Karpas-422 (cell line): ENCODE measurements around the gene TULP4. TPM values are rescaled to one million over a fixed set of nuclear protein-coding genes. Genes with fewer than 3 reads are reported as not detected.

Experiments used
- DNase-seq: peaks from one replicate; pipeline ENCODE4 v3.0.0-alpha.2; 2015
- H2AFZ ChIP-seq: fragments of 200-600 bp; sonication (generic); 2 replicates; pipeline ENCODE4 v1.6.1; 2014; ENCODE audit warnings: antibody characterized with exemption, low read length, mixed read lengths
- H3K27ac ChIP-seq: fragments of 200-600 bp; sonication (generic); 2 replicates; pipeline ENCODE4 v1.5.1; 2014; ENCODE audit warnings: mild to moderate bottlenecking, low read length, moderate library complexity
- H3K27me3 ChIP-seq: fragments of 200-600 bp; sonication (generic); 2 replicates; pipeline ENCODE4 v1.6.1; 2014; ENCODE audit warnings: low read length, mixed read lengths
- H3K36me3 ChIP-seq: fragments of 200-600 bp; sonication (generic); 2 replicates; pipeline ENCODE4 v1.6.1; 2014; ENCODE audit warnings: low read length, mixed read lengths; ENCODE audit not compliant: insufficient read depth
- H3K4me1 ChIP-seq: fragments of 200-600 bp; sonication (generic); 2 replicates; pipeline ENCODE4 v1.6.1; 2014; ENCODE audit warnings: mild to moderate bottlenecking, low read length, mixed read lengths
- H3K4me2 ChIP-seq: fragments of 200-600 bp; sonication (generic); 2 replicates; pipeline ENCODE4 v1.6.1; 2014; ENCODE audit warnings: low read length, low read depth, mild to moderate bottlenecking; ENCODE audit not compliant: poor library complexity, severe bottlenecking
- H3K4me3 ChIP-seq: fragments of 200-600 bp; sonication (generic); 2 replicates; pipeline ENCODE4 v1.5.1; 2014; ENCODE audit warnings: mild to moderate bottlenecking, antibody characterized with exemption, low read length, mixed read lengths
- H3K79me2 ChIP-seq: fragments of 200-600 bp; sonication (generic); 2 replicates; pipeline ENCODE4 v1.6.1; 2014; ENCODE audit warnings: mild to moderate bottlenecking, low read length, mixed read lengths
- H3K9ac ChIP-seq: fragments of 200-600 bp; sonication (generic); 2 replicates; pipeline ENCODE4 v1.6.0; 2014; ENCODE audit warnings: low read length
- H3K9me2 ChIP-seq: fragments of 200-600 bp; sonication (generic), shearing (Covaris generic); replicated peaks from 2 replicates; pipeline ENCODE4 v1.6.0; 2014; ENCODE audit warnings: mild to moderate bottlenecking, low read length, moderate library complexity; ENCODE audit not compliant: insufficient read depth
- H3K9me3 ChIP-seq: fragments of 300-700, 200-600 bp; sonication (generic); 2 replicates; pipeline ENCODE4 v1.6.1; 2014; ENCODE audit warnings: low read length, mixed read lengths
- H4K20me1 ChIP-seq: fragments of 200-600 bp; sonication (generic); 2 replicates; pipeline ENCODE4 v1.6.1; 2014; ENCODE audit warnings: mild to moderate bottlenecking, antibody characterized with exemption, low read length, low read depth; ENCODE audit not compliant: insufficient read depth
- total RNA-seq: library from RNA; depleted of rRNA; stranded (reverse); fragments of >200 nt; shearing (Covaris generic); gene quantifications from 2 replicates; pipeline ENCODE4 v1.2.3, GENCODE V29; 2014; ENCODE audit warnings: low replicate concordance

Gene TULP4
- total RNA-seq, 1 experiment from 2014 or later = 112 TPM

GRCh38 chr6:158437571-158437970 is 125.3 kb downstream of the TULP4 start:
- Histone ChIP-seq H3K4me2 (no peak overlapping the region), H3K79me2 (peaks cover 28% of the 10 kb centered on the region), H2AFZ (no peak overlapping the region), H3K27ac (no peak overlapping the region), H3K9me3 (no peaks in the 10 kb centered on the region), H3K27me3 (no peaks in the 10 kb centered on the region), H3K9ac (no peak overlapping the region), H3K9me2 (no peaks in the 10 kb centered on the region), H3K36me3 (no peaks in the 10 kb centered on the region), H3K4me3 (no peak overlapping the region), H3K4me1 (peaks cover 19% of the 10 kb centered on the region), H4K20me1 (no peaks in the 10 kb centered on the region)
- DNase-seq = no peak

GRCh38 chr6:158438226-158438625 is 126.0 kb downstream of the TULP4 start:
- no peaks in the 10 kb centered on the region for H4K20me1 ChIP-seq
- no peak for DNase-seq
- H3K79me2 ChIP-seq = peaks cover 28% of the 10 kb centered on the region
- no peak overlapping the region for H3K9ac ChIP-seq
- H3K9me2 ChIP-seq = no peaks in the 10 kb centered on the region
- no peak overlapping the region for H3K4me3 ChIP-seq
- H3K9me3 ChIP-seq = no peaks in the 10 kb centered on the region
- no peak overlapping the region for H3K4me2 ChIP-seq
- peaks cover 19% of the 10 kb centered on the region for H3K4me1 ChIP-seq
- no peaks in the 10 kb centered on the region for H3K27me3 ChIP-seq
- H3K27ac ChIP-seq = no peak overlapping the region
- H3K36me3 ChIP-seq = no peaks in the 10 kb centered on the region
- H2AFZ ChIP-seq = no peak overlapping the region

- peak; percentile 72 for DNase-seq
- no peaks in the 10 kb centered on the region for H3K27me3 ChIP-seq
- H3K27ac ChIP-seq = 0 out of 2 replicates have a peak overlapping the region, but pooled peaks have one; percentile 28
- no peak overlapping the region for H3K4me2 ChIP-seq
- no peak overlapping the region for H3K9ac ChIP-seq
- H3K79me2 ChIP-seq = peaks cover 24% of the 10 kb centered on the region
- no peaks in the 10 kb centered on the region for H3K36me3 ChIP-seq
- H3K9me2 ChIP-seq = no peaks in the 10 kb centered on the region
- no peaks in the 10 kb centered on the region for H4K20me1 ChIP-seq
- no peak overlapping the region for H2AFZ ChIP-seq
- peaks cover 19% of the 10 kb centered on the region for H3K4me1 ChIP-seq
- H3K4me3 ChIP-seq = no peak overlapping the region
- H3K9me3 ChIP-seq = no peaks in the 10 kb centered on the region
Measured at GRCh38 chr6:158439255-158439654, 127.0 kb downstream of the TULP4 start.

GRCh38 chr6:158441716-158442215 is 129.5 kb downstream of the TULP4 start:
- H3K79me2 ChIP-seq = peaks cover 33% of the 10 kb centered on the region
- no peaks in the 10 kb centered on the region for H3K9me2 ChIP-seq
- no peaks in the 10 kb centered on the region for H3K36me3 ChIP-seq
- H3K9ac ChIP-seq = no peak overlapping the region
- no peak overlapping the region for H2AFZ ChIP-seq
- H3K4me1 ChIP-seq = peaks cover 12% of the 10 kb centered on the region
- no peaks in the 10 kb centered on the region for H3K27me3 ChIP-seq
- no peak overlapping the region for H3K4me3 ChIP-seq
- no peak for DNase-seq
- H3K9me3 ChIP-seq = no peaks in the 10 kb centered on the region
- H4K20me1 ChIP-seq = no peaks in the 10 kb centered on the region
- H3K4me2 ChIP-seq = no peak overlapping the region
- H3K27ac ChIP-seq = no peak overlapping the region

- H3K79me2 ChIP-seq = peaks cover 32% of the 10 kb centered on the region
Measured at GRCh38 chr6:158442306-158442705, 130.0 kb downstream of the TULP4 start.

GRCh38 chr6:158445426-158446085 is 133.3 kb downstream of the TULP4 start:
- H3K4me2 ChIP-seq = no peak overlapping the region
- no peak for DNase-seq
- no peaks in the 10 kb centered on the region for H3K9me3 ChIP-seq
- H3K27ac ChIP-seq = no peak overlapping the region
- H3K9me2 ChIP-seq = no peaks in the 10 kb centered on the region
- no peak overlapping the region for H3K9ac ChIP-seq
- no peaks in the 10 kb centered on the region for H4K20me1 ChIP-seq
- H3K4me3 ChIP-seq = no peak overlapping the region
- H3K4me1 ChIP-seq = no peaks in the 10 kb centered on the region
- H3K27me3 ChIP-seq = no peaks in the 10 kb centered on the region
- H3K36me3 ChIP-seq = no peaks in the 10 kb centered on the region
- no peak overlapping the region for H2AFZ ChIP-seq
- H3K79me2 ChIP-seq = peaks cover 28% of the 10 kb centered on the region

More at GRCh38 chr6:158442306-158442705, 130.0 kb downstream of the TULP4 start:
- Histone ChIP-seq H3K4me3 (no peak overlapping the region), H3K36me3 (no peaks in the 10 kb centered on the region), H3K9me3 (no peaks in the 10 kb centered on the region), H4K20me1 (no peaks in the 10 kb centered on the region), H3K4me2 (no peak overlapping the region), H3K4me1 (peaks cover 10% of the 10 kb centered on the region), H2AFZ (no peak overlapping the region), H3K9me2 (no peaks in the 10 kb centered on the region), H3K9ac (no peak overlapping the region), H3K27me3 (no peaks in the 10 kb centered on the region), H3K27ac (no peak overlapping the region)
- no peak for DNase-seq

- no peak overlapping the region for H2AFZ ChIP-seq
- no peak overlapping the region for H3K4me3 ChIP-seq
- no peak overlapping the region for H3K4me2 ChIP-seq
- DNase-seq = no peak
- no peaks in the 10 kb centered on the region for H3K4me1 ChIP-seq
- H3K9me2 ChIP-seq = no peaks in the 10 kb centered on the region
- H3K9me3 ChIP-seq = no peaks in the 10 kb centered on the region
- no peak overlapping the region for H3K9ac ChIP-seq
- H4K20me1 ChIP-seq = no peaks in the 10 kb centered on the region
- no peaks in the 10 kb centered on the region; the same call in 1 of the 2 replicates for H3K36me3 ChIP-seq
- H3K79me2 ChIP-seq = peaks cover 21% of the 10 kb centered on the region
- H3K27ac ChIP-seq = no peak overlapping the region
- no peaks in the 10 kb centered on the region for H3K27me3 ChIP-seq
Measured at GRCh38 chr6:158448856-158449255, 136.6 kb downstream of the TULP4 start.

- H3K4me3 ChIP-seq = no peak overlapping the region
- H3K27ac ChIP-seq = no peak overlapping the region
- H3K27me3 ChIP-seq = no peaks in the 10 kb centered on the region
- H3K9me3 ChIP-seq = no peaks in the 10 kb centered on the region
- H3K9ac ChIP-seq = no peak overlapping the region
- no peak for DNase-seq
- no peaks in the 10 kb centered on the region for H4K20me1 ChIP-seq
- no peaks in the 10 kb centered on the region for H3K4me1 ChIP-seq
- H3K36me3 ChIP-seq = no peaks in the 10 kb centered on the region; the same call in 1 of the 2 replicates
- H2AFZ ChIP-seq = no peak overlapping the region
- H3K9me2 ChIP-seq = no peaks in the 10 kb centered on the region
- H3K4me2 ChIP-seq = no peak overlapping the region
- H3K79me2 ChIP-seq = peaks cover 3% of the 10 kb centered on the region; the same call in 1 of the 2 replicates
Measured at GRCh38 chr6:158452191-158452590, 139.9 kb downstream of the TULP4 start.
